Activated T-cell treated with anti-CD3 and anti-CD28 coated beads for 4 hours (primary cell): Measurements from ENCODE around the gene ABL2.
A peak's percentile ranks its signal among the peaks of the same experiment; 100 is the strongest.

Experiments
- DNase-seq: peaks from one replicate; pipeline ENCODE4 v3.0.0-alpha.2; 2020

ABL2 gene

GRCh38 chr1:179128520-179128919 is 101.0 kb downstream of the ABL2 start:
- no peak for DNase-seq

GRCh38 chr1:179127163-179127895 is 102.1 kb downstream of the ABL2 start:
- no peak for DNase-seq

- no peak for DNase-seq
These were observed 103.0 kb downstream of the ABL2 start for GRCh38 chr1:179126338-179127060.

- no peak for DNase-seq
These were observed 104.6 kb downstream of the ABL2 start for GRCh38 chr1:179124873-179125272.

GRCh38 chr1:179121159-179121938 is 108.1 kb downstream of the ABL2 start:
- DNase-seq: peak; percentile 39

GRCh38 chr1:179120736-179121135 is 108.7 kb downstream of the ABL2 start:
- no peak for DNase-seq

GRCh38 chr1:179119513-179119912 is 110.0 kb downstream of the ABL2 start:
- DNase-seq: no peak

- no peak for DNase-seq
These were observed 114.3 kb downstream of the ABL2 start for GRCh38 chr1:179115181-179115580.

- no peak for DNase-seq
These were observed 120.8 kb downstream of the ABL2 start for GRCh38 chr1:179108644-179109043.

GRCh38 chr1:179107706-179108629 is 121.5 kb downstream of the ABL2 start:
- no peak for DNase-seq

GRCh38 chr1:179105393-179105792 is 124.1 kb downstream of the ABL2 start:
- no peak for DNase-seq

- no peak for DNase-seq
These were observed 124.7 kb downstream of the ABL2 start for GRCh38 chr1:179104611-179105250.

GRCh38 chr1:179103999-179104398 is 125.5 kb downstream of the ABL2 start:
- no peak for DNase-seq

- DNase-seq: no peak
These were observed 127.9 kb downstream of the ABL2 start for GRCh38 chr1:179101566-179101965.

GRCh38 chr1:179099891-179100290 is 129.6 kb downstream of the ABL2 start:
- no peak for DNase-seq

GRCh38 chr1:179095924-179096323 is 133.6 kb downstream of the ABL2 start:
- no peak for DNase-seq

GRCh38 chr1:179095377-179095776 is 134.1 kb downstream of the ABL2 start:
- no peak for DNase-seq

- DNase-seq: no peak
These were observed 134.7 kb downstream of the ABL2 start for GRCh38 chr1:179094818-179095217.

GRCh38 chr1:179092896-179093461 is 136.5 kb downstream of the ABL2 start:
- DNase-seq: no peak

GRCh38 chr1:179091691-179092165 is 137.7 kb downstream of the ABL2 start:
- DNase-seq: no peak

GRCh38 chr1:179090923-179091322 is 138.6 kb downstream of the ABL2 start:
- DNase-seq: no peak

GRCh38 chr1:179090522-179090921 is 139.0 kb downstream of the ABL2 start:
- no peak for DNase-seq
